ENCODE data around the gene ATP13A3. TPM values are rescaled to one million over a fixed set of nuclear protein-coding genes. Genes with fewer than 3 reads are reported as not detected.

ATP13A3 gene
- total RNA-seq, 1 donor from 2014 or later: 74.6 TPM

GRCh38 chr3:194380326-194380725, 106.5 kb downstream of the ATP13A3 start:
- Mint-ChIP-seq H3K4me3 (no peak overlapping the region), H3K9me3 (no peaks in the 10 kb centered on the region), H3K4me1 (peaks cover 27% of the 10 kb centered on the region), H3K36me3 (ENCODE audit: low read depth) (no peaks in the 10 kb centered on the region), H3K27me3 (ENCODE audit: low read depth) (peaks cover 13% of the 10 kb centered on the region), H3K27ac (ENCODE audit: unreplicated experiment) (no peak overlapping the region)
- DNase-seq (ENCODE audit: low read depth, low spot score): no peak
- no peak for TF ChIP-seq CTCF (conservative IDR thresholded peaks at IDR 0.05)

- no peak overlapping the region for H3K4me3 Mint-ChIP-seq
- no peak for TF ChIP-seq CTCF (conservative IDR thresholded peaks at IDR 0.05)
- H3K9me3 Mint-ChIP-seq: no peaks in the 10 kb centered on the region
- DNase-seq (ENCODE audit: low read depth, low spot score): no peak
- H3K27me3 Mint-ChIP-seq (ENCODE audit: low read depth): peaks cover 17% of the 10 kb centered on the region
- H3K4me1 Mint-ChIP-seq: peaks cover 32% of the 10 kb centered on the region
- no peak overlapping the region for H3K27ac Mint-ChIP-seq (ENCODE audit: unreplicated experiment)
- no peaks in the 10 kb centered on the region for H3K36me3 Mint-ChIP-seq (ENCODE audit: low read depth)
Observed at GRCh38 chr3:194379651-194380050, 107.2 kb downstream of the ATP13A3 start.

- H3K4me3 Mint-ChIP-seq: no peak overlapping the region
- H3K9me3 Mint-ChIP-seq: no peaks in the 10 kb centered on the region
- no peak for TF ChIP-seq CTCF (conservative IDR thresholded peaks at IDR 0.05)
- H3K27ac Mint-ChIP-seq (ENCODE audit: unreplicated experiment): no peak overlapping the region
- no peak for DNase-seq (ENCODE audit: low read depth, low spot score)
- no peaks in the 10 kb centered on the region for H3K36me3 Mint-ChIP-seq (ENCODE audit: low read depth)
- peaks cover 35% of the 10 kb centered on the region for H3K4me1 Mint-ChIP-seq
- H3K27me3 Mint-ChIP-seq (ENCODE audit: low read depth): peaks cover 19% of the 10 kb centered on the region
Observed at GRCh38 chr3:194379231-194379630, 107.6 kb downstream of the ATP13A3 start.

GRCh38 chr3:194377708-194378107, 109.1 kb downstream of the ATP13A3 start:
- Mint-ChIP-seq H3K4me3 (no peak overlapping the region), H3K27ac (ENCODE audit: unreplicated experiment) (no peak overlapping the region), H3K4me1 (peaks cover 36% of the 10 kb centered on the region), H3K36me3 (ENCODE audit: low read depth) (no peaks in the 10 kb centered on the region), H3K27me3 (ENCODE audit: low read depth) (peaks cover 22% of the 10 kb centered on the region), H3K9me3 (no peaks in the 10 kb centered on the region)
- TF ChIP-seq CTCF (conservative IDR thresholded peaks at IDR 0.05): no peak
- no peak for DNase-seq (ENCODE audit: low read depth, low spot score)

GRCh38 chr3:194376241-194376560, 110.6 kb downstream of the ATP13A3 start:
- no peak for DNase-seq (ENCODE audit: low read depth, low spot score)
- TF ChIP-seq CTCF (conservative IDR thresholded peaks at IDR 0.05): no peak
- H3K4me3 Mint-ChIP-seq: no peak overlapping the region
- peaks cover 28% of the 10 kb centered on the region for H3K27me3 Mint-ChIP-seq (ENCODE audit: low read depth)
- no peak overlapping the region for H3K27ac Mint-ChIP-seq (ENCODE audit: unreplicated experiment)
- H3K9me3 Mint-ChIP-seq: no peaks in the 10 kb centered on the region
- H3K36me3 Mint-ChIP-seq (ENCODE audit: low read depth): no peaks in the 10 kb centered on the region
- H3K4me1 Mint-ChIP-seq: peaks cover 31% of the 10 kb centered on the region
